HEK293 (cell line): ENCODE data around the gene ABCG4.

Source experiments
- CTCF ChIA-PET: fragments of 350-600 bp; formaldehyde crosslinking; extraction: SDS; loops from one replicate; lab custom pipeline; 2021; ENCODE audit warnings: antibody characterized with exemption; lab: Yijun Ruan, JAX
- POLR2A ChIA-PET: fragments of 300-600 bp; formaldehyde crosslinking; extraction: SDS; loops from one replicate; lab custom pipeline; 2020; ENCODE audit warnings: antibody characterized with exemption, inconsistent platforms; lab: Yijun Ruan, JAX
- H3K27ac ChIP-seq: fragments of 200-500 bp; sonication (Bioruptor generic); 2 replicates; pipeline ENCODE4 v1.5.1; 2014; ENCODE audit warnings: low read depth, low read length, control low read depth, inconsistent platforms; ENCODE audit errors: extremely low read depth
- H3K36me3 ChIP-seq, 2 experiments: fragments of 200-500 bp in 1 of 2; sonication (Bioruptor generic) in 1 of 2; 1 replicate in 1 of 2; 2 replicates in 1 of 2; pipeline ENCODE4 v1.5.1; 2014 to 2017; ENCODE audit warnings: inconsistent platforms in 2 of 2, low read length in 2 of 2; ENCODE audit not compliant: control insufficient read depth in 2 of 2, insufficient read depth in 1 of 2
- H3K4me1 ChIP-seq: fragments of 200-500 bp; sonication (Bioruptor generic); 2 replicates; pipeline ENCODE4 v1.5.1; 2014; ENCODE audit warnings: mild to moderate bottlenecking, low read length, inconsistent platforms; ENCODE audit not compliant: control insufficient read depth, insufficient read depth
- H3K4me3 ChIP-seq: 2 replicates; pipeline ENCODE4 v1.5.1; 2011; ENCODE audit warnings: low read depth, mild to moderate bottlenecking, control low read depth, low read length, moderate library complexity
- H3K9me3 ChIP-seq: fragments of 200-500 bp; sonication (Bioruptor generic); 2 replicates; pipeline ENCODE4 v1.5.1; 2014; ENCODE audit warnings: low read depth, low read length, inconsistent platforms; ENCODE audit not compliant: control insufficient read depth, insufficient read depth
- BCL6B ChIP-seq: fragments of 450-650 bp; formaldehyde crosslinking; IDR thresholded peaks from 2 replicates; pipeline ENCODE4 v1.5.1; 2017; ENCODE audit warnings: missing biosample characterization, missing genetic modification characterization
- GLIS1 ChIP-seq: fragments of 450-650 bp; formaldehyde crosslinking; IDR thresholded peaks from 2 replicates; pipeline ENCODE4 v1.5.1; 2016; ENCODE audit warnings: missing biosample characterization, missing genetic modification characterization
- HIC1 ChIP-seq: fragments of 450-650 bp; formaldehyde crosslinking; IDR thresholded peaks from 2 replicates; pipeline ENCODE4 v1.5.1; 2016; ENCODE audit warnings: missing biosample characterization, missing genetic modification characterization
- IKZF3 ChIP-seq: fragments of 450-650 bp; IDR thresholded peaks from 2 replicates; pipeline ENCODE4 v1.5.0; 2018; ENCODE audit warnings: missing biosample characterization, mild to moderate bottlenecking, missing genetic modification characterization, moderate library complexity
- INSM2 ChIP-seq: fragments of 450-650 bp; formaldehyde crosslinking; IDR thresholded peaks from 2 replicates; pipeline ENCODE4 v1.5.1; 2016; ENCODE audit warnings: missing biosample characterization, missing genetic modification characterization
- KLF7 ChIP-seq: fragments of 450-650 bp; formaldehyde crosslinking; IDR thresholded peaks from 2 replicates; pipeline ENCODE4 v1.5.1; 2016; ENCODE audit warnings: missing biosample characterization, missing genetic modification characterization, borderline replicate concordance
- KLF8 ChIP-seq: fragments of 450-650 bp; formaldehyde crosslinking; IDR thresholded peaks from 2 replicates; pipeline ENCODE4 v1.5.1; 2016; ENCODE audit warnings: missing biosample characterization, missing genetic modification characterization
- PRDM6 ChIP-seq: fragments of 450-650 bp; formaldehyde crosslinking; IDR thresholded peaks from 2 replicates; pipeline ENCODE4 v1.5.1; 2017; ENCODE audit warnings: missing biosample characterization, missing genetic modification characterization
- REPIN1 ChIP-seq: fragments of 450-650 bp; formaldehyde crosslinking; IDR thresholded peaks from 2 replicates; pipeline ENCODE4 v1.5.1; 2017; ENCODE audit warnings: missing biosample characterization, missing genetic modification characterization, low read depth
- SCRT2 ChIP-seq: fragments of 450-650 bp; formaldehyde crosslinking; IDR thresholded peaks from 2 replicates; pipeline ENCODE4 v1.5.1; 2016; ENCODE audit warnings: missing biosample characterization, missing genetic modification characterization
- SETDB1 ChIP-seq: IDR thresholded peaks from one replicate; pipeline ENCODE4 v1.6.1; 2017; ENCODE audit warnings: mild to moderate bottlenecking, low read length, moderate library complexity, mixed read lengths; ENCODE audit not compliant: insufficient read length
- WT1 ChIP-seq: fragments of 450-650 bp; formaldehyde crosslinking; IDR thresholded peaks from 2 replicates; pipeline ENCODE4 v1.5.1; 2016; ENCODE audit warnings: missing biosample characterization, missing genetic modification characterization
- YY2 ChIP-seq: fragments of 450-650 bp; formaldehyde crosslinking; IDR thresholded peaks from 2 replicates; pipeline ENCODE4 v1.5.1; 2016; ENCODE audit warnings: missing biosample characterization, missing genetic modification characterization
- ZBTB1 ChIP-seq: fragments of 450-650 bp; formaldehyde crosslinking; IDR thresholded peaks from 2 replicates; pipeline ENCODE4 v1.5.1; 2016; ENCODE audit warnings: missing biosample characterization, missing genetic modification characterization
- ZBTB17 ChIP-seq: fragments of 450-650 bp; formaldehyde crosslinking; IDR thresholded peaks from 2 replicates; pipeline ENCODE4 v1.5.1; 2016; ENCODE audit warnings: missing biosample characterization, missing genetic modification characterization
- ZNF146 ChIP-seq: fragments of 450-650 bp; formaldehyde crosslinking; IDR thresholded peaks from 2 replicates; pipeline ENCODE4 v1.5.1; 2016; ENCODE audit warnings: missing biosample characterization, missing genetic modification characterization
- ZNF174 ChIP-seq: fragments of 450-650 bp; formaldehyde crosslinking; IDR thresholded peaks from 2 replicates; pipeline ENCODE4 v1.5.0; 2017; ENCODE audit warnings: missing biosample characterization, mild to moderate bottlenecking, missing genetic modification characterization
- ZNF202 ChIP-seq: fragments of 450-650 bp; formaldehyde crosslinking; IDR thresholded peaks from 2 replicates; pipeline ENCODE4 v1.5.1; 2016; ENCODE audit warnings: missing biosample characterization, missing genetic modification characterization, borderline replicate concordance
- ZNF239 ChIP-seq: fragments of 450-650 bp; formaldehyde crosslinking; IDR thresholded peaks from 2 replicates; pipeline ENCODE4 v1.5.1; 2016; ENCODE audit warnings: missing biosample characterization, missing genetic modification characterization
- ZNF24 ChIP-seq: fragments of 450-650 bp; formaldehyde crosslinking; IDR thresholded peaks from 2 replicates; pipeline ENCODE4 v1.5.1; 2016; ENCODE audit warnings: missing biosample characterization, missing genetic modification characterization
- ZNF266 ChIP-seq: fragments of 450-650 bp; formaldehyde crosslinking; IDR thresholded peaks from 2 replicates; pipeline ENCODE4 v1.5.1; 2016; ENCODE audit warnings: missing biosample characterization, missing genetic modification characterization, low read depth
- ZNF324 ChIP-seq: fragments of 450-650 bp; formaldehyde crosslinking; IDR thresholded peaks from 2 replicates; pipeline ENCODE4 v1.5.1; 2016; ENCODE audit warnings: missing biosample characterization, missing genetic modification characterization
- ZNF391 ChIP-seq: fragments of 450-650 bp; formaldehyde crosslinking; IDR thresholded peaks from 2 replicates; pipeline ENCODE4 v1.5.1; 2016; ENCODE audit warnings: low read depth, missing biosample characterization, missing genetic modification characterization, borderline replicate concordance
- ZNF621 ChIP-seq: fragments of 450-650 bp; formaldehyde crosslinking; IDR thresholded peaks from 2 replicates; pipeline ENCODE4 v1.5.1; 2017; ENCODE audit warnings: missing biosample characterization, missing genetic modification characterization
- ZNF639 ChIP-seq: fragments of 450-650 bp; formaldehyde crosslinking; IDR thresholded peaks from 2 replicates; pipeline ENCODE4 v1.5.1; 2016; ENCODE audit warnings: missing biosample characterization, missing genetic modification characterization
- ZNF664 ChIP-seq: fragments of 450-650 bp; formaldehyde crosslinking; IDR thresholded peaks from 2 replicates; pipeline ENCODE4 v1.5.1; 2016; ENCODE audit warnings: missing biosample characterization, missing genetic modification characterization
- ZNF692 ChIP-seq: fragments of 450-650 bp; formaldehyde crosslinking; IDR thresholded peaks from 2 replicates; pipeline ENCODE4 v1.5.1; 2016; ENCODE audit warnings: missing biosample characterization, missing genetic modification characterization
- ZSCAN16 ChIP-seq: fragments of 450-650 bp; formaldehyde crosslinking; IDR thresholded peaks from 2 replicates; pipeline ENCODE4 v1.5.1; 2016; ENCODE audit warnings: missing biosample characterization, missing genetic modification characterization

Gene ABCG4

GRCh38 chr11:119113716-119114115 is 35.1 kb upstream of the ABCG4 start:
- ChIA-PET POLR2A (no interaction called here), CTCF (interaction anchor here (0.7 kb wide), 2 partner anchors 39 to 83 kb away, joined by 3 to 4 read pairs; no protein-coding TSS in a partner anchor)
- Histone ChIP-seq H3K4me3 (no peak overlapping the region), H3K27ac (no peak overlapping the region), H3K36me3 (peaks cover 0 to 78% of the 10 kb centered on the region in 2 experiments; a peak in 1 of 3 replicates), H3K9me3 (no peaks in the 10 kb centered on the region), H3K4me1 (no peaks in the 10 kb centered on the region)
- TF ChIP-seq YY2 (tag by site-specific recombination) (no peak), REPIN1 (tag by site-specific recombination) (no peak), ZNF324 (tag by site-specific recombination) (no peak), HIC1 (no peak), ZNF202 (tag by site-specific recombination) (no peak), ZSCAN16 (tag by site-specific recombination) (no peak), ZNF639 (no peak), ZNF239 (no peak), KLF7 (tag by site-specific recombination) (no peak), WT1 (tag by site-specific recombination) (no peak), INSM2 (tag by site-specific recombination) (no peak), ZNF621 (no peak), ZNF664 (tag by site-specific recombination) (no peak), ZBTB17 (tag by site-specific recombination) (no peak), SCRT2 (tag by site-specific recombination) (no peak), ZNF174 (no peak), ZNF24 (tag by site-specific recombination) (no peak), GLIS1 (tag by site-specific recombination) (no peak), BCL6B (no peak)

GRCh38 chr11:119114351-119114750 is 34.5 kb upstream of the ABCG4 start:
- no peaks in the 10 kb centered on the region for H3K9me3 ChIP-seq
- H3K4me1 ChIP-seq, result no peaks in the 10 kb centered on the region
- peaks cover 0 to 76% of the 10 kb centered on the region in 2 experiments; a peak in 1 of 3 replicates for H3K36me3 ChIP-seq
- CTCF ChIA-PET, result no interaction called here
- no peak overlapping the region for H3K4me3 ChIP-seq
- H3K27ac ChIP-seq, result no peak overlapping the region
- POLR2A ChIA-PET, result interaction anchor here (0.7 kb wide), 1 partner anchor 302 kb away, joined by 3 read pairs; no protein-coding TSS in a partner anchor
- TF ChIP-seq KLF8 (tag by site-specific recombination) (no peak), ZBTB1 (tag by site-specific recombination) (no peak), ZNF692 (tag by site-specific recombination) (no peak), ZNF146 (no peak), ZNF266 (tag by site-specific recombination) (no peak), IKZF3 (tag by site-specific recombination) (no peak), YY2 (tag by site-specific recombination) (no peak), ZNF391 (tag by site-specific recombination) (no peak), PRDM6 (tag by site-specific recombination) (no peak), SETDB1 (no peak)
